Activated B cell treated with CpG ODN at 0.5 μM for 24 hours (primary cell): Measurements from ENCODE around the gene POU2F2. TPM values are rescaled to one million over a fixed set of nuclear protein-coding genes. Genes with fewer than 3 reads are reported as not detected.

ENCODE experiments used
- ATAC-seq: fragments of 200-7000 bp; cut with Tn5 transposase; one replicate; pipeline ENCODE4 v1.10.0; 2021; ENCODE audit warnings: low read depth, mild to moderate bottlenecking, moderate library complexity
- CTCF ChIA-PET: fragments of 350-600 bp; sonication (Branson Sonifier 250); formaldehyde crosslinking; loops from one replicate; lab custom pipeline; 2021; ENCODE audit warnings: antibody characterized with exemption; lab: Charles Lee
- POLR2A ChIA-PET: fragments of 350-600 bp; sonication (Branson Sonifier 250); formaldehyde crosslinking; loops from one replicate; lab custom pipeline; 2021; ENCODE audit warnings: antibody characterized with exemption; lab: Charles Lee
- DNase-seq: peaks from one replicate; pipeline ENCODE4 v3.0.0; 2022
- H3K27ac Mint-ChIP-seq: one replicate; pipeline ENCODE4 v1.8.0; 2020; ENCODE audit warnings: mixed read lengths
- H3K27me3 Mint-ChIP-seq: one replicate; pipeline ENCODE4 v1.8.0; 2021; ENCODE audit warnings: mixed read lengths
- H3K36me3 Mint-ChIP-seq: one replicate; pipeline ENCODE4 v1.8.0; 2021; ENCODE audit warnings: low read depth, mixed read lengths
- H3K4me1 Mint-ChIP-seq: one replicate; pipeline ENCODE4 v1.8.0; 2021; ENCODE audit warnings: mixed read lengths
- H3K4me3 Mint-ChIP-seq: one replicate; pipeline ENCODE4 v1.8.0; 2020; ENCODE audit warnings: mild to moderate bottlenecking, mixed read lengths
- H3K9me3 Mint-ChIP-seq: one replicate; pipeline ENCODE4 v1.8.0; 2020; ENCODE audit warnings: mixed read lengths
- intact Hi-C: fragments of 100-400 bp; cut with micrococcal nuclease; formaldehyde crosslinking; loops from one replicate; pipeline ENCODE4 v1.15.1; 2024
- total RNA-seq: library from RNA; stranded (reverse); gene quantifications from 2 replicates; pipeline ENCODE4 v1.2.3, GENCODE V29; 2022
- TF ChIP-seq, protein P1 (sequence below): fragments of 200-600 bp; IDR thresholded peaks from one replicate; pipeline ENCODE4 v1.8.0; 2022; ENCODE audit warnings: antibody characterized with exemption, mild to moderate bottlenecking

Gene POU2F2
- total RNA-seq, 1 donor from 2014 or later, result 577 TPM

DNA sequence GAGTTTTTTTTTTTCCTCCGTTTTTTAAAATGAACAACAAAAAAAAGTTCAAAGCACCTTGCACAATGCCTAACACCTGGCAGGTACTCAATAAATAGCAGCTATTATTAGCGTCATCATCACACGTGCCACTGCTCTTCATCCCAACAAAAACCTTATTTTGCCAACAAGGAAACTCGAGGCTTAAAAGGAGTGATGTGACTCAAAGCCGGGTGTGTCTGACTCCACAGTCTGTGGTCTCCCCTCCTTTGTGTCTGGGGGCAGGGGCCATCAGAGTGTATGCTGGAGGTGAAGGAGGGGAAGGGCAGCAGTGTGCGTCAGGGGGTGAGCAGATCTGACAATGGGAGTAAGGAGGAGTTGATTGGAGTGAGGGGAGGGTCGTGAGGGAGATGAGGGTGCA, 34.1 kb upstream of the POU2F2 start:
- ATAC-seq (no peak), DNase-seq (no peak)
- Mint-ChIP-seq H3K36me3 (no peaks in the 10 kb centered on the region), H3K27ac (no peak overlapping the region), H3K9me3 (no peaks in the 10 kb centered on the region), H3K4me3 (no peak overlapping the region), H3K27me3 (peaks cover under 1% of the 10 kb centered on the region), H3K4me1 (no peaks in the 10 kb centered on the region)
- CTCF ChIA-PET, result no interaction called here
- POLR2A ChIA-PET, result no interaction called here
- intact Hi-C loops, result no loop called here
- TF ChIP-seq, protein P1, sequence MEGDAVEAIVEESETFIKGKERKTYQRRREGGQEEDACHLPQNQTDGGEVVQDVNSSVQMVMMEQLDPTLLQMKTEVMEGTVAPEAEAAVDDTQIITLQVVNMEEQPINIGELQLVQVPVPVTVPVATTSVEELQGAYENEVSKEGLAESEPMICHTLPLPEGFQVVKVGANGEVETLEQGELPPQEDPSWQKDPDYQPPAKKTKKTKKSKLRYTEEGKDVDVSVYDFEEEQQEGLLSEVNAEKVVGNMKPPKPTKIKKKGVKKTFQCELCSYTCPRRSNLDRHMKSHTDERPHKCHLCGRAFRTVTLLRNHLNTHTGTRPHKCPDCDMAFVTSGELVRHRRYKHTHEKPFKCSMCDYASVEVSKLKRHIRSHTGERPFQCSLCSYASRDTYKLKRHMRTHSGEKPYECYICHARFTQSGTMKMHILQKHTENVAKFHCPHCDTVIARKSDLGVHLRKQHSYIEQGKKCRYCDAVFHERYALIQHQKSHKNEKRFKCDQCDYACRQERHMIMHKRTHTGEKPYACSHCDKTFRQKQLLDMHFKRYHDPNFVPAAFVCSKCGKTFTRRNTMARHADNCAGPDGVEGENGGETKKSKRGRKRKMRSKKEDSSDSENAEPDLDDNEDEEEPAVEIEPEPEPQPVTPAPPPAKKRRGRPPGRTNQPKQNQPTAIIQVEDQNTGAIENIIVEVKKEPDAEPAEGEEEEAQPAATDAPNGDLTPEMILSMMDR, result no peak

- H3K36me3 Mint-ChIP-seq, result no peaks in the 10 kb centered on the region
- DNase-seq (no peak), ATAC-seq (no peak)
- ChIA-PET CTCF (interaction anchor here (0.6 kb wide), 1 partner anchor 306 kb away, joined by 3 read pairs; no protein-coding TSS in a partner anchor), POLR2A (interaction anchor here (0.7 kb wide), 2 partner anchors 10 to 57 kb away, joined by 3 read pairs; no protein-coding TSS in a partner anchor)
- intact Hi-C loops, result no loop called here
- peaks cover 8% of the 10 kb centered on the region for H3K27me3 Mint-ChIP-seq
- H3K4me1 Mint-ChIP-seq, result no peaks in the 10 kb centered on the region
- no peak overlapping the region for H3K4me3 Mint-ChIP-seq
- no peaks in the 10 kb centered on the region for H3K9me3 Mint-ChIP-seq
- no peak overlapping the region for H3K27ac Mint-ChIP-seq
- TF ChIP-seq, protein P1, result no peak
Measured at GRCh38 chr19:42165146-42165545, 32.9 kb upstream of the POU2F2 start.

DNA sequence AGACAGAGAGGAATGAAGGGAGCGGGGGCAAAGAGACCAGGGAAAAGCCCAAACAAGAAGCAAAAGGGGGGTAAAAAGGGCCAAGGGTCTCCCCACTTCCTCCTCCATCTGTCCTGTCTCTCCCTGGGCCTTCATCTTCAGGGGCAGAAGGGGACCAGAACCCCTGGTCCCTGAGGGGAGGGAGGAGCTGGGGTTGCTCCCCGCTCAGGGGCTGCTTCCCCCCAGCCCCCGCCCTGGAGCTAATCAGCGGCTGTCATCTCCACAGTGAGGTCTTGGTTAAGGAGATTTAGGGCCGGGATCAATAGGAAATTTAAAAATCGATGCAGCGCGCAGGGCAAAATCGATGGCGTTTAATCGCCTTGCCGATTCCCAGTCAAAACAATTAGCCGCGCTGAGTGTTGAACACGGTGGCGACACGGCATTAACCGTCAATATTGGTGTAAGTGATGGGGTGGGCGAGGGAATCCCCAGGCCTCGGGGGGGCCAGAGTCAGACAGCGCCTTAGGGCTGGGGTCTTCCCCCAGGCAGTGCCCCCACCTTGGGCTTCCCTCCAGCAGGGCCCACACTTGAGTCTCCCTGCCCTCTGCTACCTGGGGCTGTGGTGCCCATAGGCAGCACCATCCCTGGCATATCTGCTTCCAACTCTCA, 29.5 kb upstream of the POU2F2 start:
- no peak for ATAC-seq

DNA sequence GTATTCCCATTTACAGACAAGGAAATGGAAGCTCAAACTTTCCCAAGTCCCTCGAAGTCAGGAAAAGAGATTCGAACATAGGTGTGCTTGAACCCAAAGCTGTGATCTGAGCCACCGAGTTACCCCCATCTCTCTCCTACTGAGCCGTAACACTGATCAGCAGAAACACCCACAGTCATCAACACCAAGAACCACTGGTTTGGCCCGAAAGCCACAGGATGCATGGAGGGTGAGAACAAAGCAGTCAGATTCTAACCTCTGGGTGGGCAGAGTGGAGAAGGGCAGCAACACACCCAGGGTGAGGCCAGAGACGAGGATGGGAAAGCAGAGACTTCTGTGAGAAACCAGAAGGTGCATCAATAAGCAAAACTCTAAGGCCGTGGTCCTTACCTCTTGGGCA, 27.7 kb upstream of the POU2F2 start:
- DNase-seq (no peak), ATAC-seq (no peak)
- ChIA-PET POLR2A (interaction anchor here (0.6 kb wide), 1 partner anchor 57 kb away, joined by 3 read pairs; no protein-coding TSS in a partner anchor), CTCF (no interaction called here)
- intact Hi-C loops, result no loop called here
- H3K4me1 Mint-ChIP-seq, result peaks cover 11% of the 10 kb centered on the region
- H3K36me3 Mint-ChIP-seq, result peaks cover 8% of the 10 kb centered on the region
- H3K4me3 Mint-ChIP-seq, result no peak overlapping the region
- H3K27ac Mint-ChIP-seq, result no peak overlapping the region
- H3K27me3 Mint-ChIP-seq, result peaks cover 8% of the 10 kb centered on the region
- TF ChIP-seq, protein P1, result no peak
- H3K9me3 Mint-ChIP-seq, result no peaks in the 10 kb centered on the region

More for the DNA sequence above, 29.5 kb upstream of the POU2F2 start:
- intact Hi-C loops, result no loop called here
- no peaks in the 10 kb centered on the region for H3K36me3 Mint-ChIP-seq
- ChIA-PET CTCF (no interaction called here), POLR2A (no interaction called here)
- H3K4me1 Mint-ChIP-seq, result no peaks in the 10 kb centered on the region
- no peak overlapping the region for H3K27ac Mint-ChIP-seq
- no peak for DNase-seq
- peaks cover 8% of the 10 kb centered on the region for H3K27me3 Mint-ChIP-seq
- no peak overlapping the region for H3K4me3 Mint-ChIP-seq
- no peaks in the 10 kb centered on the region for H3K9me3 Mint-ChIP-seq
- TF ChIP-seq, protein P1, result no peak

DNA sequence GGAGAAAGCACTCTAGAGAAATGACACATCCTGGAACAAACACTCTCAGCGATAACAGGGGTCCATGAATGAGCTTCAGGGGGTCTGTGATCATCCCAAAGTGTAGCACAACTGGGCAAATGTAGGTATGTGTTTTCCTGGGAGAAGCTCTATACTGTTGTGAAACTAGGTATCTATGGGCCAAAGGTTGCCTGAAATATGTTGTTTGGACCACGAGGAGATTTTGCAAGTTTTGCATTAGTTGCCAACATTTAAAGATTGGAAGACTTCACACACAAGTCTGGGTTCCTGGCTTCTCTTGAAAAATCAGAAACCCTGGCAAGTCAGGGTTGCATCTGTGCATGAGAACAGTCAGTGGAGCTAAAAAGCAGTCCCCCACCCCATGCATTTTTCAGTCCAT, 26.7 kb upstream of the POU2F2 start:
- DNase-seq, result no peak
- H3K4me1 Mint-ChIP-seq, result peaks cover 20% of the 10 kb centered on the region
- POLR2A ChIA-PET, result no interaction called here
- no peaks in the 10 kb centered on the region for H3K9me3 Mint-ChIP-seq
- intact Hi-C loops, result no loop called here
- ATAC-seq, result no peak
- no peak overlapping the region for H3K27ac Mint-ChIP-seq
- peaks cover 8% of the 10 kb centered on the region for H3K27me3 Mint-ChIP-seq
- no peak overlapping the region for H3K4me3 Mint-ChIP-seq
- CTCF ChIA-PET, result no interaction called here
- peaks cover 8% of the 10 kb centered on the region for H3K36me3 Mint-ChIP-seq
- TF ChIP-seq, protein P1, result no peak
